ENCODE data around the gene NSMF.
"Not testable (repeated sequence)": the region's sequence is repeated elsewhere in the genome, so short reads cannot be mapped to it uniquely, and the experiment has no call there.

The NSMF gene

GRCh38 chr9:137467896-137468295, 8.8 kb upstream of the NSMF start:
- H3K4me3 ChIP-seq (ENCODE audit: low read length in 2 of 2) = no peak overlapping the region
- no peaks in the 10 kb centered on the region for H3K36me3 ChIP-seq (ENCODE audit: control insufficient read depth in 2 of 2, insufficient read depth in 2 of 2, low read length in 2 of 2)
- no peaks in the 10 kb centered on the region for H3K9me3 ChIP-seq (ENCODE audit: control insufficient read depth in 2 of 2, low read length in 2 of 2)
- no peaks in the 10 kb centered on the region for H3K4me1 ChIP-seq (ENCODE audit: control insufficient read depth, insufficient read depth, low read length)
- no peak overlapping the region for H3K9ac ChIP-seq (ENCODE audit: low read length in 2 of 2)
- no peak overlapping the region for H3K27ac ChIP-seq (ENCODE audit: low read length)
- H3K27me3 ChIP-seq (ENCODE audit: control insufficient read depth in 1 of 2, insufficient read depth in 2 of 2, low read length in 2 of 2) = peaks cover 0 to 2% of the 10 kb centered on the region in 2 donors

GRCh38 chr9:137467161-137467581, 8.0 kb upstream of the NSMF start:
- no peak overlapping the region for H3K27ac ChIP-seq (ENCODE audit: low read length)
- H3K4me1 ChIP-seq (ENCODE audit: control insufficient read depth, insufficient read depth, low read length) = no peaks in the 10 kb centered on the region
- H3K27me3 ChIP-seq (ENCODE audit: control insufficient read depth in 1 of 2, insufficient read depth in 2 of 2, low read length in 2 of 2) = peaks cover 0 to 2% of the 10 kb centered on the region in 2 donors
- no peaks in the 10 kb centered on the region for H3K36me3 ChIP-seq (ENCODE audit: control insufficient read depth in 2 of 2, insufficient read depth in 2 of 2, low read length in 2 of 2)
- no peak overlapping the region for H3K9ac ChIP-seq (ENCODE audit: low read length in 2 of 2)
- H3K4me3 ChIP-seq (ENCODE audit: low read length in 2 of 2) = no peak overlapping the region
- no peaks in the 10 kb centered on the region for H3K9me3 ChIP-seq (ENCODE audit: control insufficient read depth in 2 of 2, low read length in 2 of 2)

- not testable (repeated sequence) for H3K4me3 ChIP-seq (ENCODE audit: low read length in 2 of 2); H3K4me1 ChIP-seq (ENCODE audit: control insufficient read depth, insufficient read depth, low read length); H3K36me3 ChIP-seq (ENCODE audit: control insufficient read depth in 2 of 2, insufficient read depth in 2 of 2, low read length in 2 of 2); H3K27me3 ChIP-seq (ENCODE audit: control insufficient read depth in 1 of 2, insufficient read depth in 2 of 2, low read length in 2 of 2); H3K9ac ChIP-seq (ENCODE audit: low read length in 2 of 2); H3K27ac ChIP-seq (ENCODE audit: low read length); H3K9me3 ChIP-seq (ENCODE audit: control insufficient read depth in 2 of 2, low read length in 2 of 2)
Measured at GRCh38 chr9:137466389-137467085, 7.4 kb upstream of the NSMF start.

- H3K4me1 ChIP-seq (ENCODE audit: control insufficient read depth, insufficient read depth, low read length) = peaks cover 3% of the 10 kb centered on the region
- no peak overlapping the region for H3K9ac ChIP-seq (ENCODE audit: low read length in 2 of 2)
- H3K27ac ChIP-seq (ENCODE audit: low read length) = no peak overlapping the region
- H3K36me3 ChIP-seq (ENCODE audit: control insufficient read depth in 2 of 2, insufficient read depth in 2 of 2, low read length in 2 of 2) = no peaks in the 10 kb centered on the region
- no peaks in the 10 kb centered on the region for H3K9me3 ChIP-seq (ENCODE audit: control insufficient read depth in 2 of 2, low read length in 2 of 2)
- H3K27me3 ChIP-seq (ENCODE audit: control insufficient read depth in 1 of 2, insufficient read depth in 2 of 2, low read length in 2 of 2) = peaks cover 2 to 3% of the 10 kb centered on the region in 2 donors
- no peak overlapping the region for H3K4me3 ChIP-seq (ENCODE audit: low read length in 2 of 2)
Measured at GRCh38 chr9:137465720-137466388, 6.7 kb upstream of the NSMF start.

GRCh38 chr9:137465000-137465719, 6.0 kb upstream of the NSMF start:
- Histone ChIP-seq H3K36me3 (ENCODE audit: control insufficient read depth in 2 of 2, insufficient read depth in 2 of 2, low read length in 2 of 2) (no peaks in the 10 kb centered on the region), H3K27ac (ENCODE audit: low read length) (no peak overlapping the region), H3K4me1 (ENCODE audit: control insufficient read depth, insufficient read depth, low read length) (peaks cover 3% of the 10 kb centered on the region), H3K27me3 (ENCODE audit: control insufficient read depth in 1 of 2, insufficient read depth in 2 of 2, low read length in 2 of 2) (peaks cover 2 to 3% of the 10 kb centered on the region in 2 donors), H3K4me3 (ENCODE audit: low read length in 2 of 2) (no peak overlapping the region), H3K9ac (ENCODE audit: low read length in 2 of 2) (no peak overlapping the region), H3K9me3 (ENCODE audit: control insufficient read depth in 2 of 2, low read length in 2 of 2) (no peaks in the 10 kb centered on the region)

GRCh38 chr9:137464291-137464999, 5.3 kb upstream of the NSMF start:
- H3K4me3 ChIP-seq (ENCODE audit: low read length in 2 of 2) = no peak overlapping the region
- no peak overlapping the region for H3K9ac ChIP-seq (ENCODE audit: low read length in 2 of 2)
- no peaks in the 10 kb centered on the region for H3K9me3 ChIP-seq (ENCODE audit: control insufficient read depth in 2 of 2, low read length in 2 of 2)
- peaks cover 8% of the 10 kb centered on the region for H3K4me1 ChIP-seq (ENCODE audit: control insufficient read depth, insufficient read depth, low read length)
- H3K27me3 ChIP-seq (ENCODE audit: control insufficient read depth in 1 of 2, insufficient read depth in 2 of 2, low read length in 2 of 2) = peaks cover 2 to 3% of the 10 kb centered on the region in 2 donors
- H3K27ac ChIP-seq (ENCODE audit: low read length) = no peak overlapping the region
- H3K36me3 ChIP-seq (ENCODE audit: control insufficient read depth in 2 of 2, insufficient read depth in 2 of 2, low read length in 2 of 2) = no peaks in the 10 kb centered on the region

GRCh38 chr9:137463931-137464290, 4.8 kb upstream of the NSMF start:
- H3K27me3 ChIP-seq (ENCODE audit: control insufficient read depth in 1 of 2, insufficient read depth in 2 of 2, low read length in 2 of 2) = peaks cover 2 to 3% of the 10 kb centered on the region in 2 donors
- H3K4me3 ChIP-seq (ENCODE audit: low read length in 2 of 2) = no peak overlapping the region
- peaks cover 9% of the 10 kb centered on the region for H3K4me1 ChIP-seq (ENCODE audit: control insufficient read depth, insufficient read depth, low read length)
- H3K27ac ChIP-seq (ENCODE audit: low read length) = no peak overlapping the region
- H3K36me3 ChIP-seq (ENCODE audit: control insufficient read depth in 2 of 2, insufficient read depth in 2 of 2, low read length in 2 of 2) = no peaks in the 10 kb centered on the region
- no peaks in the 10 kb centered on the region for H3K9me3 ChIP-seq (ENCODE audit: control insufficient read depth in 2 of 2, low read length in 2 of 2)
- H3K9ac ChIP-seq (ENCODE audit: low read length in 2 of 2) = no peak overlapping the region

GRCh38 chr9:137462986-137463930, 4.1 kb upstream of the NSMF start:
- Histone ChIP-seq H3K4me3 (ENCODE audit: low read length in 2 of 2) (no peak overlapping the region), H3K36me3 (ENCODE audit: control insufficient read depth in 2 of 2, insufficient read depth in 2 of 2, low read length in 2 of 2) (no peaks in the 10 kb centered on the region), H3K9ac (ENCODE audit: low read length in 2 of 2) (no peak overlapping the region), H3K27me3 (ENCODE audit: control insufficient read depth in 1 of 2, insufficient read depth in 2 of 2, low read length in 2 of 2) (peaks cover 2 to 3% of the 10 kb centered on the region in 2 donors), H3K4me1 (ENCODE audit: control insufficient read depth, insufficient read depth, low read length) (peaks cover 16% of the 10 kb centered on the region), H3K27ac (ENCODE audit: low read length) (no peak overlapping the region), H3K9me3 (ENCODE audit: control insufficient read depth in 2 of 2, low read length in 2 of 2) (no peaks in the 10 kb centered on the region)

GRCh38 chr9:137462396-137462985, 3.4 kb upstream of the NSMF start:
- Histone ChIP-seq H3K4me3 (ENCODE audit: low read length in 2 of 2) (no peak overlapping the region), H3K9me3 (ENCODE audit: control insufficient read depth in 2 of 2, low read length in 2 of 2) (no peaks in the 10 kb centered on the region), H3K36me3 (ENCODE audit: control insufficient read depth in 2 of 2, insufficient read depth in 2 of 2, low read length in 2 of 2) (no peaks in the 10 kb centered on the region), H3K27me3 (ENCODE audit: control insufficient read depth in 1 of 2, insufficient read depth in 2 of 2, low read length in 2 of 2) (peaks cover 2 to 3% of the 10 kb centered on the region in 2 donors), H3K9ac (ENCODE audit: low read length in 2 of 2) (no peak overlapping the region), H3K27ac (ENCODE audit: low read length) (no peak overlapping the region), H3K4me1 (ENCODE audit: control insufficient read depth, insufficient read depth, low read length) (peaks cover 21% of the 10 kb centered on the region)
